HG03103 (cell line): ENCODE data around the gene COL4A1.

Experiments
- ATAC-seq: cut with Tn5 transposase; IDR thresholded peaks from one replicate; pipeline ENCODE4 v1.9.1; 2021; ENCODE audit warnings: low read depth; ENCODE audit not compliant: unreplicated experiment

Gene COL4A1

GRCh38 chr13:110228936-110229904 lies 77.7 kb downstream of the COL4A1 start:
- ATAC-seq, result no peak

GRCh38 chr13:110227864-110228643 lies 78.9 kb downstream of the COL4A1 start:
- no peak for ATAC-seq

- ATAC-seq, result no peak
Observed at GRCh38 chr13:110227416-110227815, 79.5 kb downstream of the COL4A1 start.

- ATAC-seq, result no peak
Observed at GRCh38 chr13:110225609-110226574, 81.1 kb downstream of the COL4A1 start.

GRCh38 chr13:110225003-110225402 lies 82.0 kb downstream of the COL4A1 start:
- no peak for ATAC-seq

GRCh38 chr13:110224519-110224918 lies 82.4 kb downstream of the COL4A1 start:
- no peak for ATAC-seq

- ATAC-seq, result no peak
Observed at GRCh38 chr13:110221406-110222117, 85.4 kb downstream of the COL4A1 start.

GRCh38 chr13:110220471-110220870 lies 86.5 kb downstream of the COL4A1 start:
- no peak for ATAC-seq

GRCh38 chr13:110218581-110219201 lies 88.3 kb downstream of the COL4A1 start:
- no peak for ATAC-seq

- no peak for ATAC-seq
Observed at GRCh38 chr13:110217811-110218210, 89.1 kb downstream of the COL4A1 start.

- no peak for ATAC-seq
Observed at GRCh38 chr13:110217085-110217484, 89.9 kb downstream of the COL4A1 start.

- no peak for ATAC-seq
Observed at GRCh38 chr13:110216398-110217041, 90.4 kb downstream of the COL4A1 start.

- no peak for ATAC-seq
Observed at GRCh38 chr13:110216006-110216397, 91.0 kb downstream of the COL4A1 start.

GRCh38 chr13:110215606-110216005 lies 91.4 kb downstream of the COL4A1 start:
- ATAC-seq, result no peak

GRCh38 chr13:110214637-110215036 lies 92.3 kb downstream of the COL4A1 start:
- no peak for ATAC-seq

GRCh38 chr13:110213461-110214074 lies 93.4 kb downstream of the COL4A1 start:
- no peak for ATAC-seq

- no peak for ATAC-seq
Observed at GRCh38 chr13:110212529-110212928, 94.4 kb downstream of the COL4A1 start.

GRCh38 chr13:110211735-110212134 lies 95.2 kb downstream of the COL4A1 start:
- ATAC-seq, result no peak
